Lung (tissue), 12 donors: ENCODE measurements around the gene BRCA1. TPM values are rescaled to one million over a fixed set of nuclear protein-coding genes. Genes with fewer than 3 reads are reported as not detected.
"Not testable (repeated sequence)": the region's sequence is repeated elsewhere in the genome, so short reads cannot be mapped to it uniquely, and the experiment has no call there.

Experiments
- ATAC-seq: fragments of 200-7000 bp; cut with Tn5 transposase; one replicate; pipeline ENCODE4 v1.9.1; 2020; ENCODE audit warnings: moderate number of reproducible peaks; ENCODE audit not compliant: insufficient read depth, low FRiP score
- DNase-seq, 3 donors: peaks; one replicate each; pipeline ENCODE4 v3.0.0-alpha.2; 2013 to 2017
- H3K27ac ChIP-seq, 2 donors: one replicate each; pipeline ENCODE4 v1.5.1; 2013; ENCODE audit warnings: mild to moderate bottlenecking in 2 of 2, moderate library complexity in 2 of 2, control low read depth in 1 of 2, inconsistent platforms in 1 of 2, low read depth in 1 of 2, low read length in 1 of 2
- H3K27me3 ChIP-seq, 3 donors: one replicate each; pipeline ENCODE4 v1.5.1; 2013; ENCODE audit warnings: low read length in 2 of 3; ENCODE audit not compliant: control insufficient read depth in 3 of 3, insufficient read depth in 3 of 3
- H3K36me3 ChIP-seq, 4 donors: one replicate each; pipeline ENCODE4 v1.5.1; 2013; ENCODE audit warnings: low read length in 4 of 4, mild to moderate bottlenecking in 1 of 4, moderate library complexity in 1 of 4; ENCODE audit not compliant: control insufficient read depth in 4 of 4, insufficient read depth in 4 of 4
- H3K4me1 ChIP-seq, 5 donors: one replicate each; pipeline ENCODE4 v1.5.1; 2013; ENCODE audit warnings: low read length in 5 of 5, mild to moderate bottlenecking in 2 of 5, moderate library complexity in 1 of 5; ENCODE audit not compliant: control insufficient read depth in 5 of 5, insufficient read depth in 5 of 5
- H3K4me3 ChIP-seq: one replicate; pipeline ENCODE4 v1.5.1; 2013; ENCODE audit warnings: mild to moderate bottlenecking, control low read depth, moderate library complexity
- H3K9ac ChIP-seq, 2 donors: one replicate each; pipeline ENCODE4 v1.5.1; 2013; ENCODE audit warnings: low read length in 2 of 2, control low read depth in 1 of 2; ENCODE audit not compliant: insufficient read depth in 1 of 2
- H3K9me3 ChIP-seq, 4 donors: one replicate each; pipeline ENCODE4 v1.5.1; 2013; ENCODE audit warnings: low read length in 3 of 4, mild to moderate bottlenecking in 1 of 4, moderate library complexity in 1 of 4; ENCODE audit not compliant: control insufficient read depth in 4 of 4, insufficient read depth in 3 of 4
- CTCF ChIP-seq: IDR thresholded peaks from 2 replicates; pipeline ENCODE4 v1.5.1; 2012; ENCODE audit warnings: mild to moderate bottlenecking; ENCODE audit errors: control extremely low read depth, extremely low read depth
- WGBS, 2 donors: extraction: QIAGEN DNeasy Blood & Tissue Kit; methylation state at CpG; one replicate each; pipeline ENCODE4 v1.1.7; 2013; 5-methylcytosine and 5-hydroxymethylcytosine counted together
- polyA plus RNA-seq, 2 donors: library from polyadenylated mRNA; stranded (reverse); fragments of 200-250 nt; gene quantifications; one replicate each; pipeline ENCODE4 v1.2.1, GENCODE V29; 2013
- total RNA-seq, 2 donors: library from RNA; depleted of rRNA in 1 of 2; stranded (reverse); fragments of >200 nt in 1 of 2; gene quantifications; one replicate each; pipeline ENCODE4 v1.2.1, GENCODE V29; 2014 to 2021
- donor health status: control.
- donor health status: control.
- donor health status: Bipolar disorder and iron deficiency.
- donor health status: healthy.
- donor health status: DM: yes; HTN: yes; CAD: no.

BRCA1 gene
- total and polyA plus RNA-seq, 4 donors: 2.0 to 15.7 (median 6.0) TPM

- H3K4me3 ChIP-seq: no peak overlapping the region
- ATAC-seq: no peak
These were observed 4.5 kb upstream of the BRCA1 start for GRCh38 chr17:43129671-43130010.

GRCh38 chr17:43127333-43127876 is 2.2 kb upstream of the BRCA1 start:
- H3K27ac ChIP-seq, H3K9me3 ChIP-seq, H3K27me3 ChIP-seq, H3K4me3 ChIP-seq, ATAC-seq, H3K9ac ChIP-seq, H3K36me3 ChIP-seq, DNase-seq: not testable (repeated sequence)
- peaks cover 0 to 31% (median 12%) of the 10 kb centered on the region in 5 donors for H3K4me1 ChIP-seq
- WGBS, 2 donors: 89 to 94% methylated on average over 6 of the region's 6 CpGs

More at GRCh38 chr17:43129671-43130010, 4.5 kb upstream of the BRCA1 start:
- Histone ChIP-seq H3K27me3 (no peaks in the 10 kb centered on the region), H3K4me1 (peaks cover 0 to 26% (median 12%) of the 10 kb centered on the region in 5 donors), H3K9ac (peak overlapping the region in 1 of 2 donors; percentile 0), H3K9me3 (no peaks in the 10 kb centered on the region), H3K27ac (peak overlapping the region in 1 of 2 donors; percentile 69), H3K36me3 (peaks cover 0 to 13% (median 3%) of the 10 kb centered on the region in 4 donors)
- TF ChIP-seq CTCF: no peak
- DNase-seq: peak in 1 of 3 donors; percentile 18
- WGBS, 2 donors: 33 to 40% methylated on average over 11 of the region's 11 CpGs

- no peak overlapping the region for H3K9ac ChIP-seq
- ATAC-seq: no peak
- H3K27me3 ChIP-seq: no peaks in the 10 kb centered on the region
- H3K4me1 ChIP-seq: peaks cover 0 to 31% (median 12%) of the 10 kb centered on the region in 5 donors
- H3K27ac ChIP-seq: no peak overlapping the region
- no peak overlapping the region for H3K4me3 ChIP-seq
- no peak for TF ChIP-seq CTCF
- 96 to 98% methylated on average over 23 to 24 of the region's 24 CpGs for WGBS, 2 donors
- no peak for DNase-seq
- H3K36me3 ChIP-seq: no peaks in the 10 kb centered on the region
- H3K9me3 ChIP-seq: no peaks in the 10 kb centered on the region
These were observed 1.7 kb upstream of the BRCA1 start for GRCh38 chr17:43126911-43127290.

GRCh38 chr17:43125967-43126910 is 1.1 kb upstream of the BRCA1 start:
- peak overlapping the region; percentile 74 to 80 for H3K9ac ChIP-seq
- no peaks in the 10 kb centered on the region for H3K27me3 ChIP-seq
- H3K4me1 ChIP-seq: peaks cover 0 to 31% (median 12%) of the 10 kb centered on the region in 5 donors
- H3K27ac ChIP-seq: peak overlapping the region; percentile 79 to 92
- H3K9me3 ChIP-seq: no peaks in the 10 kb centered on the region
- DNase-seq (peak in 1 of 3 donors; percentile 0), ATAC-seq (no peak)
- no peaks in the 10 kb centered on the region for H3K36me3 ChIP-seq
- H3K4me3 ChIP-seq: peak overlapping the region; percentile 71
- no peak for TF ChIP-seq CTCF
- 80 to 83% methylated on average over 59 of the region's 59 CpGs for WGBS, 2 donors
